Astrocyte (in vitro differentiated cells and primary cell): ENCODE measurements around the gene SH3PXD2B. TPM values are rescaled to one million over a fixed set of nuclear protein-coding genes. Genes with fewer than 3 reads are reported as not detected.

Experiments used
- DNase-seq: peaks from one replicate; pipeline ENCODE4 v3.0.0-alpha.2; 2010; ENCODE audit warnings: low read depth
- FAIRE-seq: peaks from 2 replicates; lab custom pipeline; 2011; peaks lifted over from hg19 to GRCh38; lab: Jason Lieb, UNC
- H2AFZ ChIP-seq: 2 replicates; pipeline ENCODE4 v1.6.0; 2012; ENCODE audit warnings: low read depth, low read length, inconsistent platforms
- H3K27ac ChIP-seq: 2 replicates; pipeline ENCODE4 v1.5.1; 2011; ENCODE audit warnings: low read depth, low read length, inconsistent platforms
- H3K27me3 ChIP-seq: 2 replicates; pipeline ENCODE4 v1.6.0; 2011; ENCODE audit warnings: low read length, inconsistent platforms; ENCODE audit not compliant: insufficient read depth
- H3K36me3 ChIP-seq: 2 replicates; pipeline ENCODE4 v1.5.1; 2011; ENCODE audit warnings: low read length, inconsistent platforms; ENCODE audit not compliant: insufficient read depth
- H3K4me1 ChIP-seq: 2 replicates; pipeline ENCODE4 v1.5.1; 2011; ENCODE audit warnings: low read length, inconsistent platforms; ENCODE audit not compliant: insufficient read depth
- H3K4me2 ChIP-seq: 2 replicates; pipeline ENCODE4 v1.6.0; 2012; ENCODE audit warnings: low read length, inconsistent platforms
- H3K4me3 ChIP-seq: 2 replicates; pipeline ENCODE4 v1.5.1; 2011; ENCODE audit warnings: low read depth, mild to moderate bottlenecking, low read length, inconsistent platforms; ENCODE audit not compliant: insufficient read depth
- H3K79me2 ChIP-seq: 2 replicates; pipeline ENCODE4 v1.6.0; 2012; ENCODE audit warnings: mild to moderate bottlenecking, low read length, inconsistent platforms; ENCODE audit not compliant: insufficient read depth
- H3K9ac ChIP-seq: 2 replicates; pipeline ENCODE4 v1.6.0; 2012; ENCODE audit warnings: mild to moderate bottlenecking, low read length, inconsistent platforms
- H3K9me3 ChIP-seq: 2 replicates; pipeline ENCODE4 v1.5.1; 2012; ENCODE audit warnings: low read depth, mild to moderate bottlenecking, low read length, inconsistent platforms; ENCODE audit not compliant: insufficient read depth
- H4K20me1 ChIP-seq: 2 replicates; pipeline ENCODE4 v1.6.0; 2012; ENCODE audit warnings: low read length, inconsistent platforms; ENCODE audit not compliant: insufficient read depth
- H3K27ac Mint-ChIP-seq: one replicate; pipeline ENCODE4 v1.8.0; 2021; ENCODE audit warnings: mild to moderate bottlenecking, mixed read lengths; ENCODE audit not compliant: unreplicated experiment
- H3K27me3 Mint-ChIP-seq: one replicate; pipeline ENCODE4 v1.8.0; 2021; ENCODE audit warnings: low read depth, mixed read lengths; ENCODE audit not compliant: unreplicated experiment
- H3K36me3 Mint-ChIP-seq: one replicate; pipeline ENCODE4 v1.8.0; 2021; ENCODE audit warnings: low read depth, mixed read lengths; ENCODE audit not compliant: unreplicated experiment
- H3K4me1 Mint-ChIP-seq: one replicate; pipeline ENCODE4 v1.8.0; 2021; ENCODE audit warnings: low read depth, mixed read lengths; ENCODE audit not compliant: unreplicated experiment
- H3K4me3 Mint-ChIP-seq: one replicate; pipeline ENCODE4 v1.8.0; 2021; ENCODE audit warnings: mild to moderate bottlenecking, moderate library complexity, mixed read lengths; ENCODE audit not compliant: unreplicated experiment
- H3K9me3 Mint-ChIP-seq: one replicate; pipeline ENCODE4 v1.8.0; 2021; ENCODE audit warnings: mild to moderate bottlenecking, mixed read lengths; ENCODE audit not compliant: unreplicated experiment
- EZH2 ChIP-seq: IDR thresholded peaks from 2 replicates; pipeline ENCODE4 v1.6.1; 2012; ENCODE audit warnings: mild to moderate bottlenecking, low read length, inconsistent platforms; ENCODE audit not compliant: insufficient read depth
- total RNA-seq: library from RNA; stranded (reverse); gene quantifications from 2 replicates; pipeline ENCODE4 v1.2.1, GENCODE V29; 2021
- TF ChIP-seq, protein P1 (sequence below): IDR thresholded peaks from 2 replicates; pipeline ENCODE4 v1.5.1; 2011; ENCODE audit warnings: low read depth, mild to moderate bottlenecking, inconsistent platforms, low read length, moderate library complexity; ENCODE audit not compliant: insufficient read depth

SH3PXD2B gene
- total RNA-seq, 1 donor from 2014 or later = 66.0 TPM

DNA sequence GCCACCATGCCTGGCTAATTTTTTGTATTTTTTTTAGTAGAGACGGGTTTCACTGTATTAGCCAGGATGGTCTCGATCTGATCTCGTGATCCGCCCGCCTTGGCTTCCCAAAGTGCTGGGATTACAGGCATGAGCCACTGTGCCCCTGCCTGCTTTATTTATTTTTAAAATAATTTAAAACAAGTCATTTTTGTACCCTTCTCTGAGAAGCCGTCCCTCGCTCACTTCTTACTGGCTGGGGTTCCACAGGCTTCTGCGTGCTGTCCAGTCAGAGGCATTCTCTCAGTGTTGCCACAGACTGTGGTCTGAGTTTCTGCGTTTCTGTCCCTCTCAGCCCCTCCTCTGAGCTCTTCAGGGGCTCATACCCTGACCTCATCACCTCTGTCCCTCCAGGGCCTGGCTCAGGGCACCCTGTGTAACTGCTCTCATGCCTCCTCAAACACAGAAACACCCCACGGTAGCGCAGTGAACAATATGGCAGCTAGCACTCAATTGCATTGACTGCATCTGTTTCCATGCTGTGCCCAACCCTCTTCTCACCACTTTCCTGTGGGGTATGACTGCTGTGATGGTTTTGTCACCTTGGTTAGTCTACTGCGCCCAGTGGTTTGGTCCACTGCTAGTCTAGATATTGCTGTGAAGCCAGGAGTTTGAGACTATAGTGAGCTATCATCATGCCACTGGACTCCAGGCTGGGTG, 44.3 kb upstream of the SH3PXD2B start:
- Histone ChIP-seq H3K36me3 (no peaks in the 10 kb centered on the region), H3K27me3 (peaks cover 11% of the 10 kb centered on the region), H3K9me3 (no peaks in the 10 kb centered on the region), H3K4me2 (no peak overlapping the region), H3K4me3 (no peak overlapping the region), H3K9ac (no peak overlapping the region), H3K4me1 (peaks cover 10% of the 10 kb centered on the region), H3K79me2 (no peaks in the 10 kb centered on the region), H2AFZ (no peak overlapping the region), H4K20me1 (no peaks in the 10 kb centered on the region), H3K27ac (no peak overlapping the region)
- H3K27ac Mint-ChIP-seq = no peak overlapping the region
- peaks cover 14% of the 10 kb centered on the region for H3K4me1 Mint-ChIP-seq
- H3K9me3 Mint-ChIP-seq = peaks cover 16% of the 10 kb centered on the region
- no peaks in the 10 kb centered on the region for H3K36me3 Mint-ChIP-seq
- peaks cover 20% of the 10 kb centered on the region for H3K27me3 Mint-ChIP-seq
- DNase-seq = no peak
- no peak for FAIRE-seq
- H3K4me3 Mint-ChIP-seq = no peak overlapping the region
- TF ChIP-seq, protein P1, sequence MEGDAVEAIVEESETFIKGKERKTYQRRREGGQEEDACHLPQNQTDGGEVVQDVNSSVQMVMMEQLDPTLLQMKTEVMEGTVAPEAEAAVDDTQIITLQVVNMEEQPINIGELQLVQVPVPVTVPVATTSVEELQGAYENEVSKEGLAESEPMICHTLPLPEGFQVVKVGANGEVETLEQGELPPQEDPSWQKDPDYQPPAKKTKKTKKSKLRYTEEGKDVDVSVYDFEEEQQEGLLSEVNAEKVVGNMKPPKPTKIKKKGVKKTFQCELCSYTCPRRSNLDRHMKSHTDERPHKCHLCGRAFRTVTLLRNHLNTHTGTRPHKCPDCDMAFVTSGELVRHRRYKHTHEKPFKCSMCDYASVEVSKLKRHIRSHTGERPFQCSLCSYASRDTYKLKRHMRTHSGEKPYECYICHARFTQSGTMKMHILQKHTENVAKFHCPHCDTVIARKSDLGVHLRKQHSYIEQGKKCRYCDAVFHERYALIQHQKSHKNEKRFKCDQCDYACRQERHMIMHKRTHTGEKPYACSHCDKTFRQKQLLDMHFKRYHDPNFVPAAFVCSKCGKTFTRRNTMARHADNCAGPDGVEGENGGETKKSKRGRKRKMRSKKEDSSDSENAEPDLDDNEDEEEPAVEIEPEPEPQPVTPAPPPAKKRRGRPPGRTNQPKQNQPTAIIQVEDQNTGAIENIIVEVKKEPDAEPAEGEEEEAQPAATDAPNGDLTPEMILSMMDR = no peak
- TF ChIP-seq EZH2 = no peak

DNA sequence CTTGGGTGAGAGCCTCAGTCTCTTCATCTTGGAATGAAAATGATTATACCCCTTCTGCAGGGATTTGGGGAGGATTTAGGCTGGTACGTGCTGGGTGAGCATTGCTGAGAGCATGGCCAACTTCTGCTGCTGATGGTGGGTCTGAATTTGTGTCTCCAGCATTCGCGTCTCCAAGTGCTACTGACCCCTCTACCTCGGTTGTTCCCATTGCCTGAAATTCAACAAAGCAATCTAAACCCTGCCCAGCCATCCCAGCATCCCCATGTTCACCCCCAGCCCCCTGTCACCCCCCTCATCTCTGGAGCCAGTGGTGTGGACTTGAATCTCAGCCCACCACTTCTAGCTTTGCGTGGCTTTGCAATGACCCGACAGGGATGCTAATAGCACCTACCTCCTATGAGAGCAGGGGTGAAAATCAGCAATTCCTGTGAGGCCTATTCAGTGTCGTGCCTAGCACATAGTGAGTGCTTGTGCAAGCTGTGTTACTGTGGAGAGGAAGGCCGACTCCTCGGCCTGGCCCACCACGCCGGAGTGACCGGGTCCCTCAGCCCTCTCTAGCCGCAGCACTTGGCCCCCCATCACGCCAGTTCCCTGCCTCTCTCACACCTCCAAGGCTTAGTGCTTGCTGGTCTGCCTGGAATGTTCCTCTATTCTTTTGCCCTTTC, 43.4 kb upstream of the SH3PXD2B start:
- no peaks in the 10 kb centered on the region for H4K20me1 ChIP-seq
- peaks cover 13% of the 10 kb centered on the region for H3K9me3 Mint-ChIP-seq
- no peak for FAIRE-seq

More for the DNA sequence above, 43.4 kb upstream of the SH3PXD2B start:
- H3K4me3 ChIP-seq = no peak overlapping the region
- H2AFZ ChIP-seq = no peak overlapping the region
- Mint-ChIP-seq H3K27me3 (peaks cover 25% of the 10 kb centered on the region), H3K4me3 (no peak overlapping the region), H3K4me1 (peaks cover 14% of the 10 kb centered on the region), H3K36me3 (no peaks in the 10 kb centered on the region), H3K27ac (no peak overlapping the region)
- peaks cover 10% of the 10 kb centered on the region for H3K4me1 ChIP-seq
- H3K4me2 ChIP-seq = no peak overlapping the region
- H3K27me3 ChIP-seq = peaks cover 11% of the 10 kb centered on the region
- H3K27ac ChIP-seq = no peak overlapping the region
- no peaks in the 10 kb centered on the region for H3K79me2 ChIP-seq
- no peaks in the 10 kb centered on the region for H3K9me3 ChIP-seq
- no peaks in the 10 kb centered on the region for H3K36me3 ChIP-seq
- no peak for DNase-seq
- H3K9ac ChIP-seq = no peak overlapping the region
- no peak for TF ChIP-seq EZH2
- TF ChIP-seq, protein P1 = no peak
